ENCODE results near the gene ACVR1.

Gene ACVR1

DNA sequence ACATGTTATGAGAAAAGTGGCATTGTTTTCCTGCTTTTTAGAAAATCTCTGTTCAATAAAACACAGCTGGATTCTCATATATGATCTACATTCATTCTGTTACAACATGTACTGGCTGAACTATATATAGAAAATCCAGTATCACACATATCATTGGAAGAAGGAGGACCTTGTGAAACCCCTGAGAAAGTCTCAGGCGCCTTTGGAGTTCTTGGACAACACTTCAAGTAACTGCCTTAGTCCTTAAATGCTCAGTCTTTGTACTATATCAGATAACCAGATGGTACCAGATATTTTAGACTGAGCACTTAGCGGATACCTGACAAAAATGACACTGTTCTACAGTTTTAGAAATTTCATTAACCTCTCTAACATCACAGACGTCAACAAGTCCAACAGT is 72.2 kb downstream of the ACVR1 start:
- POLR2A ChIA-PET, result no interaction called here
- CTCF ChIA-PET, result interaction anchor here (1.6 kb wide), 1 partner anchor 14 kb away, joined by 4 read pairs; no protein-coding TSS in a partner anchor
- no peak for DNase-seq (ENCODE audit: extremely low spot score)
- TF ChIP-seq, protein P1, sequence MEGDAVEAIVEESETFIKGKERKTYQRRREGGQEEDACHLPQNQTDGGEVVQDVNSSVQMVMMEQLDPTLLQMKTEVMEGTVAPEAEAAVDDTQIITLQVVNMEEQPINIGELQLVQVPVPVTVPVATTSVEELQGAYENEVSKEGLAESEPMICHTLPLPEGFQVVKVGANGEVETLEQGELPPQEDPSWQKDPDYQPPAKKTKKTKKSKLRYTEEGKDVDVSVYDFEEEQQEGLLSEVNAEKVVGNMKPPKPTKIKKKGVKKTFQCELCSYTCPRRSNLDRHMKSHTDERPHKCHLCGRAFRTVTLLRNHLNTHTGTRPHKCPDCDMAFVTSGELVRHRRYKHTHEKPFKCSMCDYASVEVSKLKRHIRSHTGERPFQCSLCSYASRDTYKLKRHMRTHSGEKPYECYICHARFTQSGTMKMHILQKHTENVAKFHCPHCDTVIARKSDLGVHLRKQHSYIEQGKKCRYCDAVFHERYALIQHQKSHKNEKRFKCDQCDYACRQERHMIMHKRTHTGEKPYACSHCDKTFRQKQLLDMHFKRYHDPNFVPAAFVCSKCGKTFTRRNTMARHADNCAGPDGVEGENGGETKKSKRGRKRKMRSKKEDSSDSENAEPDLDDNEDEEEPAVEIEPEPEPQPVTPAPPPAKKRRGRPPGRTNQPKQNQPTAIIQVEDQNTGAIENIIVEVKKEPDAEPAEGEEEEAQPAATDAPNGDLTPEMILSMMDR (IDR thresholded peaks at IDR 0.05; ENCODE audit: control extremely low read depth, extremely low read depth, low read depth, missing control alignments), result no peak

DNA sequence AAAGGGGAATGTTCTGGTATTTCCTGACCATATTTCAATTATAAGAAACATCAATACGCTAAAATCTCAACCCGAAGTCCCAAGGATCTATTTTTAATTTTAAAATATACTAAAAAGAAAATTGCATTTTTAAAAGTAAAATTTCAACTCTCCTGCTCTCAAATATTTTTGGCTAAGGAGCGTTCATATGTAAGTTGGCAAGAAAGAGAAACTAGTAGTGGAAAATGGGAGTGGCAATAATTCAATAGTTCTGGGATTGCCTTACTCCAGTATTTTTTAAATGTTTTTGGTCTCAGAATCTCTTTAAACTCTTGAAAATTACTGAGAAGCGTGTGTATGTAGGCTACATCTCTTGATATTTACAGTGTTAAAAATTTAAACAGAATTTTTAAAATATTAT is 72.7 kb downstream of the ACVR1 start:
- TF ChIP-seq, protein P1 (IDR thresholded peaks at IDR 0.05; ENCODE audit: control extremely low read depth, extremely low read depth, low read depth, missing control alignments), result no peak
- no peak for DNase-seq (ENCODE audit: extremely low spot score)
- ChIA-PET CTCF (interaction anchor here (1.0 to 1.6 kb wide), 2 partner anchors 14 to 950 kb away, joined by 3 to 4 read pairs; no protein-coding TSS in a partner anchor), POLR2A (no interaction called here)

DNA sequence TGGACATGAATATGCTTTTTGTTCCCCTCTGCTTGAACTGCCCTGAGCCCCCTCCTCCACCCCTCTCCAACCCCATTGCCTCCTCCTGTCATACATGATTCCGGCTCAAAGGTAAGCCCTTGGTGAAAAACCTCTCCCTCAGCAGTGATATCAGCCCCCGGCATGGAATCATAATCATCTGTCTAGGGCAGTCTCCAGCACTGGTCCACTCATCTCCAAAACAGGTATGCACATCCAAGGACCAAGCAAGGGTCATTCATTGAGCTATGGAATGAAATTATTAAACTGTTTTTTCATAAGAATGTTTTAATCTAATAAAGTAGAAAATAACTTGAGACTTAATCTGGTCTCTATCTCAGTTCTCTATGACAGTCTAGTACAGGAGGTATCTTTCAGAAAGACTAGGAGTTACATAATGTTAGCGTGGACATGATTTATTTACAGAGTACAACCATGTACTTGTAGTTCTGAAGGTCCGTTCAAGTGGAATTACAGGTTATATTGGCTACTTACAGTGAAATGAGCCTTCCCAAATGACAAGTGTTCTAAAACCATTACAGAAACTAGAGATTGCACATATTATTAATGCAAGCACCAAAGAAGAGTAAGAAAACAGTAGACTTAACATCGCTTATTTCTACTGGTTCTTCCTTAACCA is 75.2 kb downstream of the ACVR1 start:
- TF ChIP-seq, protein P1 (IDR thresholded peaks at IDR 0.05; ENCODE audit: control extremely low read depth, extremely low read depth, low read depth, missing control alignments), result no peak
- CTCF ChIA-PET, result no interaction called here
- no peak for DNase-seq (ENCODE audit: extremely low spot score)
- POLR2A ChIA-PET, result no interaction called here

DNA sequence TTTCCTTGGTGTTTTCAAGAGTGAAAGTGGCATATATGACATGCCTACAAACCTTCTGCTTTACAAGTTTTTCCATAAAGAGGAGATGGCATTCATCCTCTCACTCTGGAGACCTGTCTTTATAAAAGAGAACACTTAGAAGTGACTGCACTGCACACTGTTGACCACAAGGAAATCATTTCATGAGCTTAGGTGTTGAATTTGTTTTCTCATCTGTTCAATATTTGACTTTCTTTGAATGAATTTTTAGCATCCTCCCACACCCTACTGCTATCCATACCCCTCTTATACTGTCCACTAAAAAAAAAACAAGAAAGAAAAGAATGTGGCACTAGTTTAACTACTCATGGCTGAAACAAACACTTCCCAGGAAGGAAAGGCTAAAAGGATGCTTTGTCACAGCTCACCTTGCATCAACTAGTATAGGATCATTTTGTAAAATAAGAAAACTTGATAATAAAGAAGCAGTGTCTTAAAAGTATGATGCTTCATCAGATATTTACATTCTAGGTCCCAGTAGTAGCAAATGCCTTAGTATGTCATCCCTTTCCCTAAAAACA is 83.0 kb downstream of the ACVR1 start:
- TF ChIP-seq, protein P1 (IDR thresholded peaks at IDR 0.05; ENCODE audit: control extremely low read depth, extremely low read depth, low read depth, missing control alignments), result no peak
- POLR2A ChIA-PET, result no interaction called here
- DNase-seq (ENCODE audit: extremely low spot score), result no peak
- CTCF ChIA-PET, result no interaction called here

DNA sequence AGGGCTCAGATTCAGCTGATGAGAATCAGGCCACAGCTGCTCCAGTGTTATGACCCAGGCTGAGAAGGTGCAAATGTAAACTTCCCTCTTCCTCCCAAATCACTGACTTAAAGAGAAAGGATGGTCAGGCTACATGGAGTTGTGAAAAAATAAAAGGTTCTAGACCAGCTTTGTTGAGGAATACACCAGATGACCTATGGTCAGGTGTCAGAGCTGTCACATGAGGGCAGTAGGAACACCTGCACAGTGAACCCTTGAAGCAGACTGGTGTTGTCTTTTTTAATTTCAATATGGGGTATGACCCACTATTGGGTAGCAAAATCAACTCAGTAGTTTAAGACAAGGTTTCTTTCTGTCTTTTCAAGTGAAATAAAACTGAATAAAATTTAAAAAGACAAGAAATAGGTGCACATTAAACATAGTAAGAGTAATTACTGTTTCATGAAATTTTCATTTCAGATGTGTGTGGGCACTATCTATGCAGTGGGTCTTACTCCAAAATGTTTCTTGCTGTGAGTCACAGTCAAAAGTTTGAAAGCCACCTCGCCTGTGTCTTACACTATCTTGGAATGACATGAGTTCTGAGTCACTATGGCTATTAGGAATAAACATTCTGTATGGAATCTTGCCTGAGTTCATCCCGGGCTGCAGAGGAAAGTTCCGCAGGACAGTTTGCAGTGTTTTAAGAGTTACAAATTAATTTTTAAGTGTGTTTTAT is 83.6 kb downstream of the ACVR1 start:
- TF ChIP-seq, protein P1 (IDR thresholded peaks at IDR 0.05; ENCODE audit: control extremely low read depth, extremely low read depth, low read depth, missing control alignments), result no peak
- no peak for DNase-seq (ENCODE audit: extremely low spot score)
- CTCF ChIA-PET, result no interaction called here
- POLR2A ChIA-PET, result no interaction called here

DNA sequence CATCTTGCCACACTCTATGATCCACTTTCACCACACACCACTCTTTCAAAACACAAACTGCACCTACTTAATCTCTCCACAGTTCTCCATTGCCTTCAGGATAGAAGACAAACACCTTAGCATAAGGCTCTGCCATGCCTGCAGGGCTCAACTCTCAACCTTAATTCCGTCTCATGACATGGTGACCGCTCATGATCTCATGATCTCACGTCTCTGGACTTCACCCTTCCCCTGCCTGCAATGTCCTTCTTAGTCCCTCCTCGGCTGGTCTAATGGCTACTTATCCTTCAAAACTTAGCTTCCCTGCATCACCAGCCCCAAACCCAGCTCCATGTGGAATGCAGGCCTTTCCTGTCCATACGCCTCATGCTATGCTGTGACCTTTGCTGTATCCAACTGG is 85.3 kb downstream of the ACVR1 start:
- no peak for DNase-seq (ENCODE audit: extremely low spot score)
- ChIA-PET POLR2A (no interaction called here), CTCF (interaction anchor here (1.5 kb wide), 1 partner anchor 14 kb away, joined by 4 read pairs; no protein-coding TSS in a partner anchor)
- TF ChIP-seq, protein P1 (IDR thresholded peaks at IDR 0.05; ENCODE audit: control extremely low read depth, extremely low read depth, low read depth, missing control alignments), result no peak

All from GM10248 (cell line).